ENCODE measurements around the gene SLC52A1.
A peak's percentile ranks its signal among the peaks of the same experiment; 100 is the strongest.

Gene SLC52A1

DNA sequence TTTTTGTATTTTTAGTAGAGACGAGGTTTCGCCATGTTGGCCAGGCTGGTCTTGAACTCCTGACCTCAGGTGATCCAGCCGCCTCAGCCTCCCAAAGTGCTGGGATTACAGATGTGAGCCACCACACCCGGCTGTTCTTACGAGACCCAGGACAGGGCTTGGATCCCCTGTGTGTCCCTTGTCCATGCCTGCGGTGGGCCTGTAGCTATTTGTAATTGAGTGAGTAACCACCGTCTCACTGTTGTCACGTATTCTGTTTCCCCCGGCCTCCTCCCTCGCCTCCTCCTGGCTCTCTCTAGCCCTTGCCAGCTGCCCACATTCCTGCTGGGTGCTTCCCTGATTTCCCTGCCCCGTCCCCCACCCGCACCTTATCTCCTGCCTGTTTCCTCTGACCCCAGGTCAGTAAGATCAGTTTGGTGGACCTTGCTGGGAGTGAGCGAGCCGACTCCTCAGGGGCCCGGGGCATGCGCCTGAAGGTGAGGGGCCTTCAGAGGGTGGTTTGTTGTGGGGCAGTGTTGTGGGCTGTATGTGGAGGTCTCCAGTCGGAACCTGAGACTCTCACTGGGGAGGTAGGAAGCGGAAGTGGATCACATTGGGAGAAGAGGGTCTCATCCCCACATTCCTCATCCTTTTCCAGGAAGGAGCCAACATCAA is 31.9 kb downstream of the SLC52A1 start:
- Histone ChIP-seq H2AK5ac (ENCODE audit: low read depth, low read length) (no peak overlapping the region), H2AFZ (ENCODE audit: low read length) (no peak overlapping the region), H3K4me1 (ENCODE audit: control insufficient read depth in 2 of 2, insufficient read depth in 1 of 2, low read depth in 1 of 2, low read length in 2 of 2) (peaks cover 4 to 14% of the 10 kb centered on the region in 2 donors), H3K9ac (ENCODE audit: low read depth, low read length, poor library complexity) (peak overlapping the region; percentile 34), H3K4me2 (ENCODE audit: insufficient read depth, low read length, poor library complexity, severe bottlenecking) (no peak overlapping the region), H2BK12ac (ENCODE audit: low read length) (no peak overlapping the region), H4K91ac (ENCODE audit: low read depth, low read length, poor library complexity) (no peak overlapping the region), H3K79me1 (ENCODE audit: low read depth, low read length) (peaks cover 11% of the 10 kb centered on the region), H3K27me3 (ENCODE audit: control insufficient read depth in 3 of 3, insufficient read depth in 3 of 3, low read depth in 1 of 3, low read length in 3 of 3) (no peaks in the 10 kb centered on the region), H2BK120ac (ENCODE audit: low read depth, low read length) (no peak overlapping the region), H2BK5ac (ENCODE audit: low read length) (no peak overlapping the region), H4K8ac (ENCODE audit: low read depth, low read length) (no peak overlapping the region), H3K36me3 (replicated peaks in 1 of 2; ENCODE audit: control insufficient read depth in 2 of 2, insufficient read depth in 2 of 2, low read length in 2 of 2) (peaks cover 52 to 80% of the 10 kb centered on the region in 2 donors), H3K4me3 (ENCODE audit: low read length in 2 of 2) (no peak overlapping the region), H2BK15ac (ENCODE audit: low read length) (no peak overlapping the region), H3K18ac (ENCODE audit: low read length) (no peak overlapping the region), H3K9me3 (replicated peaks in 1 of 2; ENCODE audit: control insufficient read depth in 2 of 2, insufficient read depth in 1 of 2, low read depth in 1 of 2, low read length in 2 of 2) (no peaks in the 10 kb centered on the region), H3K14ac (ENCODE audit: low read length) (no peak overlapping the region), H3K27ac (replicated peaks; ENCODE audit: low read length) (no peak overlapping the region), H3K23ac (ENCODE audit: low read depth, low read length, poor library complexity) (no peak overlapping the region), H3K4ac (ENCODE audit: low read length) (no peak overlapping the region)
- no peak for DNase-seq (ENCODE audit: low spot score)
- no CpG with 5 or more reads among the region's 18 CpGs for WGBS, 2 donors (ENCODE audit: extremely low coverage in 2 of 2, insufficient read length in 2 of 2, insufficient replicate concordance in 1 of 2)

DNA sequence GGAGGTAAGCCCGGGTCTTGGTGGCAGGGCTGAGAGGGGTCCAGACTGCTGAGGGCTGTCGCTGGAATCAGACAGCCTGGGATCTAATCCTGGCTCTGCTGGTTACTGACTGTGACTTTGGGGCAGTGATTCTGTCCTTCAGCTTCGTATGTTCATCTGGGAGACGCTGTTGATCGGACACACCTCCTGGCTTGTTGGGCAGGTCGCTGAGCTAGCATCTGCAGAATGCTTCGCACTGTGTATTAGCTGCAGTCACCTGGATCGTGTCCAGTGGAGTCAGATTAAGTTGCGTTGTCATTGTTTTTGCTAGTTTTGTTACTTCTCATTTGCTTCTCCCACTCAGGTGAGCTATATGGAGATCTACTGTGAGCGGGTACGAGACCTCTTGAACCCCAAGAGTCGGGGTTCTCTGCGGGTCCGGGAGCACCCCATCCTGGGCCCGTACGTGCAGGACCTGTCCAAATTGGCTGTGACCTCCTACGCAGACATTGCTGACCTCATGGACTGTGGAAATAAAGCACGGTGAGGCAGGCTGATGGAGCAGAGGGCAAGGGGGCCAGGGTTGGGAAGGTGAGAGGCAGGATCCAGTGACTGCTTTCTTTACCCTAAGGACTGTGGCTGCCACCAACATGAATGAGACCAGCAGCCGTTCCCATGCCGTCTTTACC is 33.0 kb downstream of the SLC52A1 start:
- DNase-seq (ENCODE audit: low spot score): no peak
- no peaks in the 10 kb centered on the region for H3K27me3 ChIP-seq (ENCODE audit: control insufficient read depth in 3 of 3, insufficient read depth in 3 of 3, low read depth in 1 of 3, low read length in 3 of 3)
- H3K18ac ChIP-seq (ENCODE audit: low read length): no peak overlapping the region
- H2BK120ac ChIP-seq (ENCODE audit: low read depth, low read length): no peak overlapping the region
- no peak overlapping the region for H4K8ac ChIP-seq (ENCODE audit: low read depth, low read length)
- H3K4ac ChIP-seq (ENCODE audit: low read length): no peak overlapping the region
- H2BK12ac ChIP-seq (ENCODE audit: low read length): no peak overlapping the region
- no peak overlapping the region for H3K4me3 ChIP-seq (ENCODE audit: low read length in 2 of 2)
- no peak overlapping the region for H2BK15ac ChIP-seq (ENCODE audit: low read length)
- H3K9me3 ChIP-seq (replicated peaks in 1 of 2; ENCODE audit: control insufficient read depth in 2 of 2, insufficient read depth in 1 of 2, low read depth in 1 of 2, low read length in 2 of 2): no peaks in the 10 kb centered on the region
- no peak overlapping the region for H2AK5ac ChIP-seq (ENCODE audit: low read depth, low read length)
- H3K4me2 ChIP-seq (ENCODE audit: insufficient read depth, low read length, poor library complexity, severe bottlenecking): no peak overlapping the region
- H3K23ac ChIP-seq (ENCODE audit: low read depth, low read length, poor library complexity): no peak overlapping the region
- no peak overlapping the region for H2AFZ ChIP-seq (ENCODE audit: low read length)
- H3K27ac ChIP-seq (replicated peaks; ENCODE audit: low read length): no peak overlapping the region
- H3K79me1 ChIP-seq (ENCODE audit: low read depth, low read length): peaks cover 9% of the 10 kb centered on the region
- H4K91ac ChIP-seq (ENCODE audit: low read depth, low read length, poor library complexity): no peak overlapping the region
- H3K4me1 ChIP-seq (ENCODE audit: control insufficient read depth in 2 of 2, insufficient read depth in 1 of 2, low read depth in 1 of 2, low read length in 2 of 2): peaks cover 4 to 14% of the 10 kb centered on the region in 2 donors
- H2BK5ac ChIP-seq (ENCODE audit: low read length): no peak overlapping the region
- WGBS, 2 donors (ENCODE audit: extremely low coverage in 2 of 2, insufficient read length in 2 of 2, insufficient replicate concordance in 1 of 2): no CpG with 5 or more reads among the region's 20 CpGs
- H3K9ac ChIP-seq (ENCODE audit: low read depth, low read length, poor library complexity): peak overlapping the region; percentile 2
- H3K14ac ChIP-seq (ENCODE audit: low read length): no peak overlapping the region
- peaks cover 42 to 69% of the 10 kb centered on the region in 2 donors for H3K36me3 ChIP-seq (replicated peaks in 1 of 2; ENCODE audit: control insufficient read depth in 2 of 2, insufficient read depth in 2 of 2, low read length in 2 of 2)

DNA sequence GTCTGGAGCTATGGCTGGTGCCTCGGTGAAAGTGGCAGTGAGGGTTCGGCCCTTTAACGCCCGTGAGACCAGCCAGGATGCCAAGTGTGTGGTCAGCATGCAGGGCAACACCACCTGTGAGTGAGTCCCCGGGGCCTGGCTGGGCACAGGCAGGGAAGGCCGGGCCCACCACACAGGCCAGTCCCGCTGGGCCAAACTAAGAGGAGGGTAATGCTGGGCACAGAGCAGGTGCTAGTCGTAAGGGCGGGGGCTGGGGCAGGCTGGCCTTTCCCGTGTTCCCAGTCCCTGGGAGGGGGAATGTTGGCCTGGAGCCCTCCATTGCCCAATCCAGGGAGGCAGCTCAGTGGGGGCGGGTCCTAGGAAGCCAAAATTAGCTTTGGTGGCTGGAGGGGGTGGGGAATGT is 35.0 kb downstream of the SLC52A1 start:
- no peak overlapping the region for H2AFZ ChIP-seq (ENCODE audit: low read length)
- no peak overlapping the region for H3K4me2 ChIP-seq (ENCODE audit: insufficient read depth, low read length, poor library complexity, severe bottlenecking)
- peaks cover 9% of the 10 kb centered on the region for H3K79me1 ChIP-seq (ENCODE audit: low read depth, low read length)
- H2BK5ac ChIP-seq (ENCODE audit: low read length): no peak overlapping the region
- H3K27me3 ChIP-seq (ENCODE audit: control insufficient read depth in 3 of 3, insufficient read depth in 3 of 3, low read depth in 1 of 3, low read length in 3 of 3): peaks cover 0 to 13% (median 4%) of the 10 kb centered on the region in 3 experiments
- no CpG with 5 or more reads among the region's 11 CpGs for WGBS, 2 donors (ENCODE audit: extremely low coverage in 2 of 2, insufficient read length in 2 of 2, insufficient replicate concordance in 1 of 2)
- peak overlapping the region; percentile 70 for H3K23ac ChIP-seq (ENCODE audit: low read depth, low read length, poor library complexity)
- DNase-seq (ENCODE audit: low spot score): no peak
- no peak overlapping the region for H4K91ac ChIP-seq (ENCODE audit: low read depth, low read length, poor library complexity)
- H2BK12ac ChIP-seq (ENCODE audit: low read length): no peak overlapping the region
- peak overlapping the region; percentile 46 for H2AK5ac ChIP-seq (ENCODE audit: low read depth, low read length)
- H4K8ac ChIP-seq (ENCODE audit: low read depth, low read length): no peak overlapping the region
- peak overlapping the region; percentile 24 for H2BK15ac ChIP-seq (ENCODE audit: low read length)
- no peak overlapping the region for H3K18ac ChIP-seq (ENCODE audit: low read length)
- H3K14ac ChIP-seq (ENCODE audit: low read length): peak overlapping the region; percentile 6
- H3K4me1 ChIP-seq (ENCODE audit: control insufficient read depth in 2 of 2, insufficient read depth in 1 of 2, low read depth in 1 of 2, low read length in 2 of 2): peaks cover 6 to 18% of the 10 kb centered on the region in 2 donors
- H3K4me3 ChIP-seq (ENCODE audit: low read length in 2 of 2): no peak overlapping the region
- peak overlapping the region; percentile 40 for H3K9ac ChIP-seq (ENCODE audit: low read depth, low read length, poor library complexity)
- no peak overlapping the region for H3K27ac ChIP-seq (replicated peaks; ENCODE audit: low read length)
- H3K4ac ChIP-seq (ENCODE audit: low read length): no peak overlapping the region
- H3K36me3 ChIP-seq (replicated peaks in 1 of 2; ENCODE audit: control insufficient read depth in 2 of 2, insufficient read depth in 2 of 2, low read length in 2 of 2): peaks cover 33 to 50% of the 10 kb centered on the region in 2 donors
- no peak overlapping the region for H2BK120ac ChIP-seq (ENCODE audit: low read depth, low read length)
- H3K9me3 ChIP-seq (replicated peaks in 1 of 2; ENCODE audit: control insufficient read depth in 2 of 2, insufficient read depth in 1 of 2, low read depth in 1 of 2, low read length in 2 of 2): no peaks in the 10 kb centered on the region

DNA sequence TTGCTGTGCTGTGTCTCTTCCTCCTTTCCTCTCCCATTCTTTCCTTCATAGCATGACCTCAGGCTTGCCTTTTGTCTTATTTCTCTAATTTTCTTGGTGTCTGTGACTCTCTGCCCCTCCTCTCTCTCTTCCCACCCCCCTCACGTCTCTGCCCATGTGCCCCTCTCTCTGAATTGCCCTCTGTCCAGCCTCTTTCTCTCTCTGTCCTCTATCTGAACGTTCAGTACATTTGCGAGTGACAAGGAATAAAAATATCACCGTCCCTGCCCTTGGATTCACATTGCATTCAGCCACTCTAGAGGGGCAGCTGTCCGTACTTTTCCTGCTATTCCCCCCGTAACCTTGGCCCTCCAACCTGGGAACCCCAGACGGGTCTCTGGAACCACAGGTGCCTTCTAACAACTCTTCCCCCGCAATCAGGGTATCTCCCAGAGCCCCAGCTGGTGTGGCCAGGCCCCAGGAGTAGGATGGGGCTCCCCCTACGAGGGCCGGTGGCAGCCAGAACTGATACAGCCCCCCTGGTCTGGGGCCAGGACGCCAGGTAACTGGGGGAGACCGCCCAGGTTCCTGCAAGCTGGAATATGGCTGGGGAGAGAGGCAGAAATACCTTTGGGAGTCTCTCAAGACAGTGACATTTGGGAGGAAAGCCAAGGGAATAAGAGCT is 35.7 kb downstream of the SLC52A1 start:
- H3K18ac ChIP-seq (ENCODE audit: low read length): no peak overlapping the region
- peak overlapping the region; percentile 27 for H2BK15ac ChIP-seq (ENCODE audit: low read length)
- H2BK12ac ChIP-seq (ENCODE audit: low read length): no peak overlapping the region
- no peak overlapping the region for H3K4me2 ChIP-seq (ENCODE audit: insufficient read depth, low read length, poor library complexity, severe bottlenecking)
- H3K9ac ChIP-seq (ENCODE audit: low read depth, low read length, poor library complexity): no peak overlapping the region
- H3K14ac ChIP-seq (ENCODE audit: low read length): no peak overlapping the region
- H2AK5ac ChIP-seq (ENCODE audit: low read depth, low read length): peak overlapping the region; percentile 46
- H4K8ac ChIP-seq (ENCODE audit: low read depth, low read length): no peak overlapping the region
- no CpG with 5 or more reads among the region's 12 CpGs for WGBS, 2 donors (ENCODE audit: extremely low coverage in 2 of 2, insufficient read length in 2 of 2, insufficient replicate concordance in 1 of 2)
- no peaks in the 10 kb centered on the region for H3K9me3 ChIP-seq (replicated peaks in 1 of 2; ENCODE audit: control insufficient read depth in 2 of 2, insufficient read depth in 1 of 2, low read depth in 1 of 2, low read length in 2 of 2)
- H3K27ac ChIP-seq (replicated peaks; ENCODE audit: low read length): no peak overlapping the region
- H3K27me3 ChIP-seq (ENCODE audit: control insufficient read depth in 3 of 3, insufficient read depth in 3 of 3, low read depth in 1 of 3, low read length in 3 of 3): peaks cover 0 to 14% (median 4%) of the 10 kb centered on the region in 3 experiments
- peak overlapping the region in 1 of 2 donors; percentile 71 for H3K4me3 ChIP-seq (ENCODE audit: low read length in 2 of 2)
- H2BK5ac ChIP-seq (ENCODE audit: low read length): no peak overlapping the region
- no peak overlapping the region for H3K23ac ChIP-seq (ENCODE audit: low read depth, low read length, poor library complexity)
- peaks cover 26 to 43% of the 10 kb centered on the region in 2 donors for H3K36me3 ChIP-seq (replicated peaks in 1 of 2; ENCODE audit: control insufficient read depth in 2 of 2, insufficient read depth in 2 of 2, low read length in 2 of 2)
- H3K4ac ChIP-seq (ENCODE audit: low read length): no peak overlapping the region
- H2AFZ ChIP-seq (ENCODE audit: low read length): no peak overlapping the region
- peaks cover 9% of the 10 kb centered on the region for H3K79me1 ChIP-seq (ENCODE audit: low read depth, low read length)
- DNase-seq (ENCODE audit: low spot score): no peak
- H2BK120ac ChIP-seq (ENCODE audit: low read depth, low read length): no peak overlapping the region
- H4K91ac ChIP-seq (ENCODE audit: low read depth, low read length, poor library complexity): no peak overlapping the region
- peaks cover 6 to 18% of the 10 kb centered on the region in 2 donors for H3K4me1 ChIP-seq (ENCODE audit: control insufficient read depth in 2 of 2, insufficient read depth in 1 of 2, low read depth in 1 of 2, low read length in 2 of 2)

Measured in neuronal stem cell (in vitro differentiated cells).